H9 (cell line): Measurements from ENCODE around the gene CLMN. TPM values are rescaled to one million over a fixed set of nuclear protein-coding genes. Genes with fewer than 3 reads are reported as not detected.

ENCODE experiments used
- DNase-seq: peaks from one replicate; pipeline ENCODE4 v3.0.0-alpha.2; 2017
- H2AFZ ChIP-seq: one replicate; pipeline ENCODE4 v1.6.1; 2013; ENCODE audit warnings: mild to moderate bottlenecking, low read length, control low read depth, moderate library complexity
- H2AK5ac ChIP-seq: 2 replicates; pipeline ENCODE4 v1.6.1; 2013; ENCODE audit warnings: low read length, control low read depth, mixed read lengths; ENCODE audit not compliant: insufficient read length
- H2BK120ac ChIP-seq: one replicate; pipeline ENCODE4 v1.6.1; 2013; ENCODE audit warnings: low read depth, mild to moderate bottlenecking, low read length, control low read depth, inconsistent platforms; ENCODE audit not compliant: poor library complexity, severe bottlenecking
- H2BK12ac ChIP-seq: 2 replicates; pipeline ENCODE4 v1.6.1; 2013; ENCODE audit warnings: low read length, control low read depth, mixed read lengths, low read depth; ENCODE audit not compliant: insufficient read length
- H2BK15ac ChIP-seq: 2 replicates; pipeline ENCODE4 v1.6.1; 2013; ENCODE audit warnings: low read depth, low read length, control low read depth
- H2BK20ac ChIP-seq: one replicate; pipeline ENCODE4 v1.6.1; 2013; ENCODE audit warnings: low read depth, mild to moderate bottlenecking, low read length, control low read depth, inconsistent platforms; ENCODE audit not compliant: poor library complexity, severe bottlenecking
- H2BK5ac ChIP-seq: 2 replicates; pipeline ENCODE4 v1.6.1; 2013; ENCODE audit warnings: low read length, control low read depth, mixed read lengths; ENCODE audit not compliant: insufficient read length
- H3K14ac ChIP-seq: 2 replicates; pipeline ENCODE4 v1.6.1; 2013; ENCODE audit warnings: low read length, control low read depth; ENCODE audit not compliant: insufficient read depth
- H3K18ac ChIP-seq: 2 replicates; pipeline ENCODE4 v1.6.1; 2013; ENCODE audit warnings: low read depth, mild to moderate bottlenecking, mixed read lengths, low read length, control low read depth; ENCODE audit not compliant: insufficient read length
- H3K23ac ChIP-seq: 2 replicates; pipeline ENCODE4 v1.6.1; 2013; ENCODE audit warnings: low read length, control low read depth, mixed read lengths, low read depth; ENCODE audit not compliant: insufficient read length
- H3K23me2 ChIP-seq: 2 replicates; pipeline ENCODE4 v1.6.1; 2013; ENCODE audit warnings: low read depth, mild to moderate bottlenecking, mixed read lengths, low read length, control low read depth; ENCODE audit not compliant: insufficient read length, poor library complexity, severe bottlenecking
- H3K27ac ChIP-seq: 2 replicates; pipeline ENCODE4 v1.5.1; 2013; ENCODE audit warnings: low read length, control low read depth, mixed read lengths, low read depth; ENCODE audit not compliant: insufficient read length
- H3K27me3 ChIP-seq: 2 replicates; pipeline ENCODE4 v1.6.1; 2013; ENCODE audit warnings: low read length, control low read depth, inconsistent platforms; ENCODE audit not compliant: insufficient read depth
- H3K4ac ChIP-seq: 2 replicates; pipeline ENCODE4 v1.6.1; 2013; ENCODE audit warnings: low read depth, mild to moderate bottlenecking, control low read depth, inconsistent platforms, low read length, moderate library complexity
- H3K4me1 ChIP-seq: 2 replicates; pipeline ENCODE4 v1.6.1; 2013; ENCODE audit warnings: low read length, control low read depth, inconsistent platforms; ENCODE audit not compliant: insufficient read depth
- H3K4me2 ChIP-seq: 2 replicates; pipeline ENCODE4 v1.6.1; 2013; ENCODE audit warnings: low read length, control low read depth, mixed read lengths; ENCODE audit not compliant: insufficient read length, insufficient read depth
- H3K56ac ChIP-seq: 2 replicates; pipeline ENCODE4 v1.6.1; 2013; ENCODE audit warnings: low read depth, mild to moderate bottlenecking, mixed read lengths, low read length, control low read depth; ENCODE audit not compliant: insufficient read length
- H3K79me1 ChIP-seq: 2 replicates; pipeline ENCODE4 v1.6.1; 2013; ENCODE audit warnings: low read depth, mild to moderate bottlenecking, moderate library complexity, low read length, control low read depth, inconsistent platforms; ENCODE audit not compliant: insufficient read depth, poor library complexity, severe bottlenecking
- H3K79me2 ChIP-seq: 2 replicates; pipeline ENCODE4 v1.6.1; 2013; ENCODE audit warnings: low read length, control low read depth, inconsistent platforms; ENCODE audit not compliant: insufficient read depth
- H3K9ac ChIP-seq: 2 replicates; pipeline ENCODE4 v1.6.1; 2013; ENCODE audit warnings: low read length, control low read depth, mixed read lengths; ENCODE audit not compliant: insufficient read length; ENCODE audit errors: extremely low read depth
- H3K9me3 ChIP-seq: one replicate; pipeline ENCODE4 v1.6.1; 2013; ENCODE audit warnings: low read depth, low read length, inconsistent platforms; ENCODE audit not compliant: control insufficient read depth
- H3T11ph ChIP-seq: one replicate; pipeline ENCODE4 v1.6.1; 2013; ENCODE audit warnings: mild to moderate bottlenecking, low read length, control low read depth, inconsistent platforms
- H4K20me1 ChIP-seq: one replicate; pipeline ENCODE4 v1.6.1; 2013; ENCODE audit not compliant: control insufficient read depth, insufficient read length, insufficient read depth
- H4K5ac ChIP-seq: 2 replicates; pipeline ENCODE4 v1.6.1; 2013; ENCODE audit warnings: low read depth, mild to moderate bottlenecking, mixed read lengths, low read length, control low read depth; ENCODE audit not compliant: insufficient read length
- H4K8ac ChIP-seq: replicated peaks from 2 replicates; pipeline ENCODE4 v1.6.1; 2013; ENCODE audit warnings: low read length, control low read depth, mixed read lengths, low read depth; ENCODE audit not compliant: insufficient read length
- H4K91ac ChIP-seq: 2 replicates; pipeline ENCODE4 v1.6.1; 2013; ENCODE audit warnings: low read depth, mild to moderate bottlenecking, moderate library complexity, mixed read lengths, low read length, control low read depth; ENCODE audit not compliant: insufficient read length
- H3K27ac Mint-ChIP-seq, 3 experiments: 2 replicates in 2 of 3; 3 replicates in 1 of 3; pipeline ENCODE4 v1.8.0; 2020 to 2021; ENCODE audit warnings: mixed read lengths in 3 of 3, mild to moderate bottlenecking in 1 of 3, moderate library complexity in 1 of 3
- H3K27me3 Mint-ChIP-seq: 2 replicates; pipeline ENCODE4 v1.8.0; 2021; ENCODE audit warnings: low read depth, mild to moderate bottlenecking, moderate library complexity, mixed read lengths
- H3K36me3 Mint-ChIP-seq, 3 experiments: 2 replicates in 2 of 3; 3 replicates in 1 of 3; pipeline ENCODE4 v1.8.0; 2020 to 2021; ENCODE audit warnings: low read depth in 3 of 3, mixed read lengths in 3 of 3; ENCODE audit not compliant: insufficient read depth in 1 of 3
- H3K4me1 Mint-ChIP-seq, 2 experiments: 2 replicates each; pipeline ENCODE4 v1.8.0; 2020; ENCODE audit warnings: mixed read lengths in 2 of 2
- H3K4me3 Mint-ChIP-seq, 2 experiments: 2 replicates in 1 of 2; 3 replicates in 1 of 2; pipeline ENCODE4 v1.8.0; 2020 to 2021; ENCODE audit warnings: mild to moderate bottlenecking in 2 of 2, mixed read lengths in 2 of 2, moderate library complexity in 1 of 2
- H3K9me3 Mint-ChIP-seq, 2 experiments: 2 replicates in 1 of 2; 3 replicates in 1 of 2; pipeline ENCODE4 v1.8.0; 2020; ENCODE audit warnings: mild to moderate bottlenecking in 2 of 2, mixed read lengths in 2 of 2, moderate library complexity in 1 of 2
- CTCF ChIP-seq: fragments of 200-600 bp; sonication (generic); conservative IDR thresholded peaks from 3 replicates; pipeline ENCODE4 v1.8.0; 2021; ENCODE audit warnings: antibody characterized with exemption, mild to moderate bottlenecking
- WGBS: extraction: QIAGEN DNeasy Blood & Tissue Kit; methylation state at CpG from one replicate; pipeline ENCODE4 v1.1.7; 2013; ENCODE audit warnings: missing lambda C conversion rate, low lambda C conversion rate, mixed read lengths; ENCODE audit not compliant: insufficient read length; ENCODE audit errors: extremely low coverage; 5-methylcytosine and 5-hydroxymethylcytosine counted together
- total RNA-seq: library from RNA; stranded (reverse); gene quantifications from 2 replicates; pipeline ENCODE4 v1.2.1, GENCODE V29; 2021

The CLMN gene
- total RNA-seq, 1 experiment from 2014 or later: 7.6 TPM

- no CpG with 5 or more reads among the region's 19 CpGs for WGBS
- H2BK20ac ChIP-seq: no peak overlapping the region
- no peak for TF ChIP-seq CTCF
- H4K8ac ChIP-seq: no peak overlapping the region
- Mint-ChIP-seq H3K27me3 (peaks cover 7% of the 10 kb centered on the region), H3K36me3 (no peaks in the 10 kb centered on the region), H3K4me1 (peaks cover 13 to 16% of the 10 kb centered on the region in 2 experiments), H3K4me3 (no peak overlapping the region), H3K9me3 (no peaks in the 10 kb centered on the region), H3K27ac (no peak overlapping the region)
- H3K4ac ChIP-seq: no peak overlapping the region
- no peak overlapping the region for H2BK120ac ChIP-seq
- H3K27me3 ChIP-seq: no peaks in the 10 kb centered on the region
- no peak overlapping the region for H4K5ac ChIP-seq
- H3K9me3 ChIP-seq: no peaks in the 10 kb centered on the region
- H2AFZ ChIP-seq: no peak overlapping the region
- no peak overlapping the region for H3K4me2 ChIP-seq
- H2BK12ac ChIP-seq: no peak overlapping the region
- no peak overlapping the region for H4K91ac ChIP-seq
- no peak overlapping the region for H3K14ac ChIP-seq
- H4K20me1 ChIP-seq: peaks cover 2% of the 10 kb centered on the region
- DNase-seq: no peak
- no peaks in the 10 kb centered on the region for H3K79me2 ChIP-seq
- H3K18ac ChIP-seq: no peak overlapping the region
- no peak overlapping the region for H3K23ac ChIP-seq
- no peak overlapping the region for H2BK15ac ChIP-seq
- H2AK5ac ChIP-seq: no peak overlapping the region
- no peaks in the 10 kb centered on the region for H3K23me2 ChIP-seq
- no peaks in the 10 kb centered on the region for H3K79me1 ChIP-seq
- H2BK5ac ChIP-seq: no peak overlapping the region
- H3T11ph ChIP-seq: no peak overlapping the region
- H3K4me1 ChIP-seq: no peaks in the 10 kb centered on the region; the same call in 1 of the 2 replicates
- H3K56ac ChIP-seq: no peak overlapping the region
- H3K9ac ChIP-seq: no peak overlapping the region
- no peak overlapping the region for H3K27ac ChIP-seq
These were observed 92.3 kb downstream of the CLMN start for GRCh38 chr14:95227279-95227860.
